HG03342 (cell line): ENCODE results near the gene PIGH.
"Not testable (repeated sequence)": the region's sequence is repeated elsewhere in the genome, so short reads cannot be mapped to it uniquely, and the experiment has no call there.

Source experiments
- ATAC-seq: cut with Tn5 transposase; IDR thresholded peaks from one replicate; pipeline ENCODE4 v1.9.1; 2021; ENCODE audit warnings: mild to moderate bottlenecking, moderate library complexity; ENCODE audit not compliant: unreplicated experiment

PIGH gene

DNA sequence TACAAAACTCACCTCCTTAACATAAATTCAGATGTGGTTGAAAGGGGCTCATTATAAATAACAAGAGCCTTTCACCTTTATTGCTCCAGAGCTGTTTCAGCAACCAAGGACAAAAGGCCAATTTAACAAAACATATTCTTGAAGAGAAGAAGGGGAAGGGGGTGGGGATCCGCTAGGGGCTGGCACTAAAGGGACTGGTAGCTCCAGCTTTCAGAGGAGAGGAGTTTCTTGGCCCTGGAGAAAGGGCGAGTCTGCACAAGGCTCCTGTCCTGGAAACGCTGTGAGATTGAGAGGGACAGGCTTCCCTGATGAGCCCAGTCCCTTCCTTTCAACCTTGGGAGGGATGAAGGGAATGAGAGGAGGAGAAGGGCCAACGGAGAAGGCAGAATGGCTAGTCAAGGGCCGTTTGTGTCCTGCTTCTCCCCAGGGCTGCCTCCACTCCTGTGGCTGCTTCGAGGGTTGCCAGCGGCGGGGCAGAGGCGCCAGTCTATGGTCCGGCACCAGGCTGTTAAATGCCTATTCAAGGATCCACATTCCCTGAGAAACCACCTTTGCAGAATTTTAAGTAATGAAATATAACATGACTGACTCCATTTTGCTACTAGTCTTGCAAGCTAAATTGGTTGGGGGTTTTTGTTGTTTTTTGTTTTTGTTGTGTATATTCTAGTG lies 9.7 kb upstream of the PIGH start:
- ATAC-seq = no peak

DNA sequence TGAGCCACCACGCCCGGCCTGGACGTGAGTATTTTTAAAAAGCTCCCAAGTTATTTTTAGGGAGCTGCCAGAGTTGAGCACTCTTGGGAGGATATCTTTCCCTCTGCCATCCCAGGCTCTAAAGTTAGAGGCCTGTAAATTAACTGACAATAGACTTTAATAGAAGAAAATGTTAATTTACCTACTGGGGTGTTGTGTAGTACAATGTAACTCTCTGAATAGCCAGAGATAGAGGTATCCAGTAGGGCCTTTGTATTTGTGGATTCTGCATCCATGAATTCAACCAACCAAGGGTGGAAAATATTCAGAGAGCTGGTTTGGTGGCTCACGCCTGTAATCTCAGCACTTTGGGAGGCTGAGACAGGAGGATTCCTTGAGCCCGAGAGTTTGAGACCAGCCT lies 7.6 kb upstream of the PIGH start:
- no peak for ATAC-seq

DNA sequence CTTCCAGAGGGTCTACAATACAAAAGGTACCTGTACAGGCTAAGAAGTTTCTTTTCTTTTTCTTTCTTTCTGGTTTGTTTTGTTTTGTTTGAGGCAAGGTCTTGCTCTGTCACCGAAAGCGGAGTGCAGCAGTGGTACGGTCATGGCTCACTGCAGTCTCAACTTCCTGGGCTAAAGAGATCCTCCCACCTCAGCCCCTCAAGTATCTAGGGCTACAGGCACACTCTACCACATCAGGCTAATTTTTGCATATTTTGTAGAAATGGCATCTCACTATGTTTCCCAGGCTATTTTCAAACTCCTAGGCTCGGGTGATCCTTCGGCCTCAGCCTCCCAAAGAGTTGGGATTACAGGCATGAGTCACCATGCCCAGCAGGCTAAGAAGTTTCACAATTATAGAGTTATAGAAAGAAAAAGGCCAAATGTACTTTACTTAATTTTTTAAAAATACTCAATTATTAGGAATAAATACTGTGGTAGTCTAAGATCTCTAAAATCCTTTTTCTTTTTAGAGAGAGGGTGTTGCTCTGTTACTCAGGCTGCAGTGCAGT lies 3.0 kb upstream of the PIGH start:
- ATAC-seq = peak; percentile 71

DNA sequence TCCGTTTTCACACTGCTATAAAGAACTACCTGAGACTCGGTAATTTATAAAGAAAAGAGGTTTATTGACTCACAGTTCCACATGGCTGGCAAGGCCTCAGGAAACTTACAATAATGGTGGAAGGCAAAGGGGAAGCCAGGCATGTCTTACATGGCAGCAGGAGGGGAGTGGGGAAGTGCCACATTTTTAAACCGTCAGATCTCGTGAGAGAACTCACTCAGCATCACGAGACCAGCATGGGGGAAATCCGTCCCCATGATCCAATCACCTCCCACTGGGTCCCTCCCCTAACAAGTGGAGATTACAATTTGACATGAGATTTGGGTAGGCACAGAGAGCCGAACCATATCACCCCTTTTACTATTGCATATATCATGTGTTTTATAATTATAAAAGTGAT lies 2.0 kb upstream of the PIGH start:
- no peak for ATAC-seq

DNA sequence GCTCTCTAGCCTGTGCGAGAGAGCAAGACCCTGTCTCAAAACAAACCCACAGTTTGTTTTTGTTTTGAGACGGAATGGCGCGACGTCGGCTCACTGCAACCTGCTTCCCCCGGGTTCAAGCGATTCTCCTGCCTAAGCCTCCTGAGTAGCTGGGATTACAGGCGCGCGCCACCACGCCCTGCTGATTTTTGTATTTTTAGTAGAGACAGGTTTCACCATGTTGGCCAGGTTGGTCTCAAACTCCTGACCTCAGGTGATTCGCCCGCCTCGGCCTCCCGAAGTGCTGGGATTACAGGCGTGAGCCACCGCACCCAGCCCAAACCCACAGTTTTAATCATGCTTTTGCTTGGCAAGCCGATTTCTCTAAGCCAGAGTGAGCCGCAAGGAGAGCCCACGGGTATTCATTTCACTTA lies 500 bp upstream of the PIGH start:
- ATAC-seq = not testable (repeated sequence)

DNA sequence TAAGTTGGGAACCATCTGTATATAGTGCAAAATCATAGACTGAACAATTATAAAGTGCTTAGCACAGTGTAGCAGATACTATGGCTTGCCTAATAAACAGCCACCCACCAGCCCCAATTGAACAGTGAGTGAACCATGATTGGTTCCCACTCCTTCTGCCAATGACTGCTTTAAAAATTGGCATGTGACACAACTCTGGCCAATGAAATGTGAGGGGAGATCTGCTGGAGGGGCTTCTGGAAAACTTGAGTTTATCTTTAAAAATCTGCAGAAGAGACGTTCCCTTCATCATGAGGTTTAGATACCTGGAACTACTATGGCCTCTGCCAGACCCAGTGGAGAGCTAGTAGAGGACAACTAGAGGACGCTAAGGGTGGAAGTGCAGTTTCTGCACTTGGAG lies 4.7 kb downstream of the PIGH start:
- ATAC-seq = no peak

DNA sequence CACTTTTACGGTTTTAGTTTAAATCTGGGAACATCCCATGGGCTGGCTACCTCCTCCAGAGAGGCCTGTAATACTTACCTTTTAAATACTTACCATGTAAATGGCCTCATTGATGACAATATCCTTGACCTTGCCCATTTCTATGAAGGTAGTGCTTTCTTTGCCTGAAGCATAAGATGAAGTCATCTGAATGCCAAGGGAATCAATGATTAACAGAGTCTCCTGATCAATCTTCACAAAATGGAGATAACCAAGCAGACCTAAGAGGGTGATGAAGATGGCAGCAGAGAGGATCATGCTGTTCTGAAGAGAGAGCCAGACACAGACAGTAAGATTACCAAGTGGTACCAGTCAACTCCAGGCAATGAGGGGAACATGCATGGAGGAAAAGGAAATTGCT lies 6.4 kb downstream of the PIGH start:
- ATAC-seq = not testable (repeated sequence)

DNA sequence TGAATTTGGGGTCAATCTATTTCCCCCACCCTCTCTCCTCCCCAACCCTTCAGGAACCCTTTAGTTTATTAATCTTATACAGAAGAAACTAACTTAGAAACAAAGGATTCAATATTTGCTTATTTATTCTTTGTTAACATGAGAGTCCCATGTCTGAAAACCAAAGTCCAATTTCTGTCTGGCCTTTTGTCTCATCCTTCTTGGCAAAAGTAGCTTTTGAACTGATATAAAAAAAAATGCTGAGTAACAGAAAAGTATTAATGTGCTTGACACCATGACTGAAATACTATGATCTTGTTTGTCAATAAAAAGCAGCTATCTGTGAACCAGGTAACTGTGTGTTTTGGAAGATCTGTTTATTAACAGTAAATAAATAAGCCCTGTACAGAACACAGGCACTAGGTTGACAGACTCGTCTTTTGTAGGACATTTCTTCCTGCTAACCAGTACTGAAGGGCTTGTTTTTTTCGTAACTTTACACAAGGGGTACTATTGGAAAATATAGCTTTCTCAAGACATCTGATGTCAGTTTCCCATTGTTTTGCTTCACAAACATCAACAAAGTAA lies 10.8 kb downstream of the PIGH start:
- no peak for ATAC-seq

DNA sequence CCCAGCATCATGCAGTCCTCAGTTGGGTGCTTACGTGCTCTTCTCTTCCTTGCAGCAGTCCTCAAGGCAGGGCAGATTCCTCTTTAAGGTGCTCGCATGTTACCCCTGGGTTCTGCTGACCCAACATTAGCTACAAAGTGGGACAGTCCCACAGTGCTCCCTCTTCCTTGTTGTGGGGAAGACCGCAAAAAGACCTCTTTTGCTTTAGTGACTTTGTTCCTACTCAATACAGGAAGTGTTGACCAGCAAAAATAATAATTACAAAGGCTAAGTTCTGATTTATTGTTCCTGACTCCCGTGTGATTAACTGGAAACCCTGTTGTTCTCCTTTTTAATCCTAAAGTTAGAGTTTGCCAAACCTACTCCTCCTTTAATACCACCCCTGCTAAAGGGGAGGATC lies 13.7 kb downstream of the PIGH start:
- ATAC-seq = no peak

DNA sequence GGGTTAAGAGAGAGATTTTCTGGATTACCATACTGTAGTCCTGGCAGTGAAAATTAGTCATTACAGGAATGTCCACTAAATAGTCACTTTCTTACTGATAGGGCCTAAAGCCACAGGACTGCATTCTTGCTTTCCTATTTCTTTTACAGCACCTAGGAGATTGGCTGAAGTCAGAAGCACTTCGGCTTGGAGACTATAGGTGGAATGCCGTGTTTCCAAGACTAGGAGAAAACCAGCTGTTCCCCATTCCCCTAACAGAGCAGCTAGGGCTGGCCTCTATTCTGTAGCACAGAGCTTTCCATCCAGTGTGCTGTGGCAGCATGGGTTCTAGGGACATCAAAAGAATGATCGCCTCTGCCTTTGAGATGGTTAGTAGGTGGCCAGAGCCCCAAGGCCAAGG lies 15.1 kb downstream of the PIGH start:
- no peak for ATAC-seq

DNA sequence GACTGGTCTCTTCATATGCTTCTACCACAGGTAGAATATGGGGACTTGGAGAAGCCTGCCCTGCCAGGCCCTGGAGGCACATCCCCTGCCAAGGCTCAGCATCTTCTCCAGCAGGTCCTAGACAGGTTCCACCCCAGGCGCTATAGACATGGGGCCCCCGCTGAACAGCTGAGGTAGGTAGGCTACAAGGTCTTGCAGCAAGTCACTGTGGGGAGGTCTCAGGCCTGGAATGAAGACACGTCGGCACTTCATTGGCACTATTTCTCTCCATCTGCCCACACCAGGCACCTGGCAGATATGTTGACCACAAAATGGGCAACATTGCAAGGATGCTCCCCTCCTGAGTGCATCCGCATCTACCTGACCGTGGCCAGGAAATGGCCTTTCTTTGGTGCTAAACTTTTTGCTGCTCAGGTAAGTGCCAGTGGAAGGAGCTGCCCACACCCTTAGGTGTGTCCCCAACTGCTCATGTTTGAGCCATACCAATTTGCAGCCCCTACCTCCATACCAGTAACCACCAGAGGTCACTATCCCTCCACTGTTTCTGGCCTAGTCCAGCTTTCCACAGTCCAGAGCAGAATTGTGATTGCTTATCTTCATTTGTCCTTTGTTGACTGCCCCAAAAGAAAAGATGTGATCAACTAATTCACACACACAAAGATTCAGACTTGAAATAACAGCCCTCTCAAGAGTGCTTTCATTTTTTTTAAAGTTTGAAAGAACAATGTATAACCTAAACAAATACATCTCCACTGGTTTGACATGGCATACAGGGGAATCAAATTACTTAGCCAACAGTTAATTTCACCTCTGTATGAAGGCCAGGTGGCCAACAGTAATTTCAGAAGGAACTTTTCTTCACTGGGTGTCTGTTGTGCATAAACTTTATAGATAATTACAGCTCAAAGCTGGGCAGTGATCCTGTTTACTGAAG lies 16.1 kb downstream of the PIGH start:
- ATAC-seq = peak; percentile 71

DNA sequence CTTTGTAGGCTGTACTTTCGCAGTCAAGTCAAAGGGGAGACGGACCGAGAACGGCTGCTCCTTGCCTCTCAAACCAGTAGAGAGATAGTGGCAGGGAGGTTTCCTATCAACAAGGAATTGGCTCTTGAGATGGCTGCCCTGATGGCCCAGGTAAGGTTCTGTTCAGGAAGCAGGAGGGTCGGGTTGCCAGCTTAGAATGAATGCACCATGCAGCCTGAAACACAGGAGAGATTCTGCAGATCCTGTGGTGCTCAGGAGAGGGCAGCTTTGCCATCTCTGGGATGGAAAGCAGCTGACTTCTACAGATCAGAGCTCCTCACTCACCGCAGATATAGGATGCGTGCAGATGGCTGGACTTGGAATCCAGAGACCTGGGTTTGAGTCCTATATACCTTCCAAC lies 18.0 kb downstream of the PIGH start:
- ATAC-seq = no peak

DNA sequence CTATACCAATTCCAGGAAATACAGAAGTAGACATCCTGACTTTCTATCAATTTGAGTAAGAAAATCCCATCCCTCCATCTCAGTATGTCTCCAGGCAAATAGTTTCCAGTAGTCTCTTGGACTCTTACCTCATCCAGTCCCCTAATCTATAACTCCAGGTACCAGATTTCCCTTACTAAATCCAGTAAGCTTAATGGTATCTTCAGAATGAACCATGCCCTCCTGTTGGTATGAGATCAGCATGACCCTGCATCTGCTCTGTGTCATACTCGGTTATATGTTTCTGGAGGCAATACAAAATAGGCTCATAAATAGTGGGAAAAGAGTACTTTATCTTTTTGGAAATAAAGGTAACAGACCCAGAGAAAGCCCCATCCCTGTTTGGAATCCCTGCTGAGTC lies 18.4 kb downstream of the PIGH start:
- no peak for ATAC-seq

DNA sequence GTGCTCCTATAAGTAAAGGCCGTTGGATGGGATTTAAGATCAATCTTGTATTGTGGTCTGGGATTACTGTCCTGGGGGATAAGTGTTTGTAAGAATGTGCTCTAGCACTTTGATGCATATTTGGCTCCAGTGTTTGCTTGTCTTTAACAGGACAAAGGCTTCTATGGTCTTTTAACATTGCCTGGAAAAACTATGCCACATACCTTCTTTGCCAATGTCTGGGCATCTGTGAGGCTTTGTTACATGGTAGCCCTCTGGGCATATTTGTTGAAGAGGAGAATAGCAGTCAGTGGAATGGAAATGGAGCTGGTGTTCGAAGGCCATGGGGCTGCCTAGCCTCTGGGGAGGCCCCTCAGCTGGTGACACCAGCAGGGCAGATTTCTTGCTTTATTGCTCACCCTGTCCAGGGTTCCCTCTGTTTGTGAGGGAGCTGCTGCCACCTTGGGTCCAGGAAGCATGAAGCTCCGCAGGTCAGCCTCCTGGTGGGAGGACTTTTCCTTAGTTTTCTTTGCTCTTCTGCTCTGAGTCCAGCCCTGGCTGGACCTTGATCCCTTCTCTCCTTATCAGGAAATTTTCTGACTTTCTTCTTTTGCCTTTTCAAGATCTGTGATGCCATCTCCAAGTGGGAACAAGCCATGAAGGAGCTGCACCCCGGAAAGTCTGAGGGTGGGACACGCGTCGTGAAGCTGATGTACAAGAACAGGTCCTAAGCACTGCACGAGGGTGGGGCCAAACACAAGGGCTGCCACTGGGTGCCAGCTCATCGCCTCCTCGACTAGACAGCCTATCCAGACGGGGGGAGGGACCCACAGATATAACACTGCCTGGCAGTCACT lies 19.5 kb downstream of the PIGH start:
- no peak for ATAC-seq

DNA sequence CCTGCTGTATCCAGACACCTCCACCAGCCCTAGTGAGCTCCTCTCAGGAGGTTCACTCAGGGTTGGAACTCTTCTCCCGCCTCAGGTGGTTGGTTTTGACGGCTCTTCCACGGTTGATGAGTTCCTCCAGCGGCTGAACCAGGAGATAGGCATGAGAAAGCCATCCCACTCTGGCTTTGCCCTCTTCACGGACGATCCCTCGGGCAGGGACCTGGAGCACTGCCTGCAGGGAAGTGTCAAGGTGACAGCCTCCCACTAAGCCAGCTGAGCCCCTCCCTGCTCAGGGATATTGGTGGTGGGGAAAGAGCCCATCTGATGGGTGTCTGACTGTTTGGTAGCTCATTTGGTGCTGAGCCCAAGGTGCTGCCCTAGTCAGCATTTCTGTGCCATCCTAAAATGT lies 20.4 kb downstream of the PIGH start:
- no peak for ATAC-seq

DNA sequence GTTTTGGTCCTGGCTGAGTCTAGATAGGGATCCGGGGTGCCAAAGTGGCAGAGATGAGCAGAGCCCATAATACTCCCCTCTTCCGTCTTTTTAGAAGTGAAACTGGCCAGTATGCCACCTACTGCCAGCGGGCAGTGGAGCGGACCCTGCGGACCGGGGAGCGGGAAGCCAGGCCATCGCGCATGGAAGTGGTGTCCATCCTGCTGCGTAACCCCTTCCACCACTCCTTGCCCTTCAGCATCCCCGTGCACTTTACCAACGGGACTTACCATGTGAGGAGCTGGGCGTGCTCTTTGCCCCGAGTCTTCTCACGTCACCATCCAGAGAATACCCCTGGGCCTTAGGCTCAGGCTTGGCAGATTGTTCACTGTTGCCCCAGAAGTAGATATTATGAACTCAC lies 21.0 kb downstream of the PIGH start:
- ATAC-seq = no peak

DNA sequence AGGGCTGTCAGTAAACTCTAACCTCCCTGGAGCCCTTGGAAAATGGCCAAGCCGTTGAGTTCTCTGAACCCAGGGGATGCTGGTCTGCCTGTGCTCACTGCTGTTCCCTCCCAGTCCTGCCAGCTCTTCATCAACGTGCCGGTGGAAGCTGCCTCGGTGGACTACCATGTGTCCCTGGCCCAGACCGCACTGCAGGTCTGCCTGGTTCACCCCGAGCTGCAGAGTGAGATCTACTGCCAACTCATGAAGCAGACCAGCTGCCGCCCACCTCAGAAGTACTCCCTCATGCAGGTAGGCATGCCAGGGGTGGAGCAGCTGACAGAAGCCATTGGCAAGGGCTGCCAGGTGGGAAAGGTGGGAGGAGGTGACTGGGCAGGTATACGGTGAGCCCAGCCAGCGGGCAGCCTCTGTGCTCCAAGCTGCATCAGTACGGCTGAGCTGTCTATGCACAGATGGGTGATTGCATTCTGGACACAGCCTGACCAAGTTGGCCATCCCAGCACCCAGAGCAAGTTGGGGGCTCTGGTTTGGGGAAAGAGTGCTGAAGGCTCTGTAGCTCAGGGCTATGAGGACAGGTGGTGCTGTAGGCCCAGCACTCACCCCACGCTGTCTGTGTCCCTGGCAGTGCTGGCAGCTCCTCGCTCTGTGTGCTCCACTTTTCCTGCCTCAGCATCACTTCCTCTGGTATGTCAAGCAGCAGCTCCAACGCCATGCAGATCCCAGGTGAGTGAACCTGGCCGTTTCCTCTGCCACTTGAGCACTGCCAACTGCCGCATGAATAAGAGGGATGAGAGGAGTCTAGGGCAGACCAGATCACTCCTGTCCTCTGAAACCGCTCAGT lies 21.9 kb downstream of the PIGH start:
- ATAC-seq = no peak

DNA sequence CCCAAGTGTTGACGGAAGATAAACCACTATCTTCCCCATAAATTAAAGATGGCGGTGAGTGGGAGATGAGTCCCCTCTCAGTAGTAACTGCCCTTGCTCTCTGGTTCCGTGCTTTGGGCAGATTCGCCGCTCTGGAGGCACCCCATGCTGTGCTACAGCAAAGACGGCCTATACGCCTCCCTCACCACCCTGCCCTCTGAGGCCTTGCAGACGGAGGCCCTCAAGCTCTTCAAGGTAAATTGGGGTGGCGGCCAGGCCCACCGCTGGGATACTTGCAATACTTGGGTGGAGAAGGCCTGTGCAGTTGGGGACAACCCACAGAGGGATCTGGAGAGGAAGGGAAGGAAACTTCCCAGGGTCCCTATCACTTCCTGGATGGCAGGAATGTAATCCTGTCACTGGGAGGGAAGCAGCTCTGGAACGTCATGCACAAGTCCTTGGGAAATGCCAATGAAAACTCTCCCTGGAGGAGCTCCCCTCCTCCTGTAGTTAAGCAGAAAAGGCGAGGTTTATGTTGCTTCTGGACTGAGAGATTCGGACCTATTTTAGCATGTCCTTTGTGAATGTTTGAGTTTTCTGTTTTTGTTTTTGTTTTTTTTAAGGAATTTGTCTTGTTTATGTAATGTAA lies 22.8 kb downstream of the PIGH start:
- ATAC-seq = no peak

DNA sequence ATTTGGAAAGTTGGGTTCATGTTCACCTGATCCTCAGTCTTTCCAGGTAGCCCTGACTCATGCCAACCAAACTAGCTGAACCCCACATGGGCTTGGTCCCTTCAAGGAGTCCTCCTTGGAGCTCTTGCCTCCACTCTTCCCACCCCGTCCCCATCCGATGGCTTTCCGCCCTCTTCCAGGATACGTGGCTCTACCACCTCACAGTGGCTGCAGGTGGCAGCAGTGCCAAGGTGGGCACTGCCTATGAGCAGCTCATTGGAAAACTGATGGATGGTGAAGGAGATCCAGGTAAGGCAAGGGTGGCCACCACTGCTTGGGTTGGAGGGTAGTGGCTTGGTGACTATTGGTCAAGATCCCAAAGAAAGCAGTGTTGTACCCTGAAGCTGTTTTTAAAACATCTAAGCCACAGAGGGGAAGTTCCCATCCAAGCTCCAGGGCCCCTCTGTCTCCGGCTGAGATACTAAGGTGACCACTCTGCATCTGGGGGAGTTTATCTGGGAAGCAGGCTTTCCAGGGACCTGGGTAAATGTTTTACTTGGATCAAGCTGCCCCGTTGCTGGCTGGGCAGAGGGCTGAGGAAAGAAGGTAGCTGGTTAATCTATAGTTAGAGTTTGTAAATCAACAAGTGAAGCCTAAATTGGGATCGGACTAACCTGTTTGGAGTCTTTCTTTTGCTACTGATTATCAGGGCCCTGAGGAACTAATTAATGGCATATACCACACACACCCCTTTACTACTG lies 23.7 kb downstream of the PIGH start:
- ATAC-seq = no peak
